NT2/D1 (cell line): ENCODE data around the gene ARHGEF4.

ENCODE experiments used
- YY1 ChIP-seq: IDR thresholded peaks from 2 replicates; pipeline ENCODE4 v1.6.1; 2011; ENCODE audit not compliant: insufficient read length, insufficient read depth
- ZNF274 ChIP-seq: IDR thresholded peaks from 2 replicates; pipeline ENCODE4 v1.6.1; 2011; ENCODE audit warnings: mild to moderate bottlenecking, low read depth, low read length

GRCh38 chr2:130818809-130819208 lies 17.9 kb upstream of the ARHGEF4 start:
- TF ChIP-seq ZNF274 (no peak), YY1 (no peak)
